Ascending aorta (tissue), 2 donors: ENCODE data around the gene DNAH14. TPM values are rescaled to one million over a fixed set of nuclear protein-coding genes. Genes with fewer than 3 reads are reported as not detected.

Experiments
- DNase-seq, 2 donors: peaks; one replicate each; pipeline ENCODE4 v3.0.0-alpha.2; 2019; ENCODE audit warnings: low spot score in 2 of 2
- H3K27ac ChIP-seq, 2 donors: fragments of 200-600 bp; sonication (generic); one replicate each; pipeline ENCODE4 v1.5.1; 2016 to 2017; ENCODE audit warnings: mild to moderate bottlenecking in 1 of 2
- H3K27me3 ChIP-seq: fragments of 200-600 bp; sonication (generic); one replicate; pipeline ENCODE4 v1.5.1; 2017
- H3K36me3 ChIP-seq, 2 donors: fragments of 200-600 bp; sonication (generic); one replicate each; pipeline ENCODE4 v1.5.1; 2016
- H3K4me1 ChIP-seq, 2 donors: fragments of 200-600 bp; sonication (generic); one replicate each; pipeline ENCODE4 v1.5.1; 2016 to 2017; ENCODE audit warnings: mild to moderate bottlenecking in 1 of 2
- H3K4me3 ChIP-seq, 2 donors: fragments of 200-600 bp; sonication (generic); one replicate each; pipeline ENCODE4 v1.5.1; 2016 to 2017; ENCODE audit warnings: mild to moderate bottlenecking in 1 of 2
- H3K9me3 ChIP-seq, 2 donors: fragments of 200-600 bp; sonication (generic); one replicate each; pipeline ENCODE4 v1.5.1; 2016
- intact Hi-C: fragments of 100-400 bp; cut with DNase I; formaldehyde crosslinking; loops from one replicate; pipeline ENCODE4 v1.15.1; 2023
- total RNA-seq: library from RNA; depleted of rRNA; stranded (reverse); fragments of >200 nt; gene quantifications from one replicate; pipeline ENCODE4 v1.1.0, GENCODE V29; 2016
- TF ChIP-seq, protein P1 (sequence below), 3 experiments: fragments of 200-600 bp in 2 of 3; fragments of 450-650 bp in 1 of 3; sonication (generic) in 2 of 3; IDR thresholded peaks; one replicate each; pipeline ENCODE4 v1.5.1; 2016 to 2019; ENCODE audit warnings: antibody characterized with exemption in 3 of 3, mild to moderate bottlenecking in 1 of 3, moderate library complexity in 1 of 3

The DNAH14 gene
- total RNA-seq, 1 donor from 2014 or later, result 1.4 TPM

DNA sequence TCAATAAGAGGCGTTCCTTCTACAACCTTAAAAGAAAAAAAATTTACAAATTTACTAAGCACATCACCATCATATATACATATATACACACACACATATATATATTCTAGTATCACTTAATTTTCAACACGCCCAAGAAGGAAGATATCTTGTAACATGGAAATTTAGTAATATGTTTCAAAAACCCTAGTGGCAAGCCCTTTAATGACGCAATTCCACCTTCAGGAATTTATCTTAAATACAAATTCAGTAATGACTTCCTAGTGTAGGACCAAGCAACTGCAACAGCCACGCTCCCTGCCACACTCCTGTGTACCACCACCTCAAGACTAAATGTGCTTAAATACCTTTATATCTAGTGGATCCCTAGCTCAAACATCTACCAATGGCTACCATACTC, 485.8 kb downstream of the DNAH14 start:
- intact Hi-C loops, result no loop called here
- no peaks in the 10 kb centered on the region for H3K4me1 ChIP-seq

DNA sequence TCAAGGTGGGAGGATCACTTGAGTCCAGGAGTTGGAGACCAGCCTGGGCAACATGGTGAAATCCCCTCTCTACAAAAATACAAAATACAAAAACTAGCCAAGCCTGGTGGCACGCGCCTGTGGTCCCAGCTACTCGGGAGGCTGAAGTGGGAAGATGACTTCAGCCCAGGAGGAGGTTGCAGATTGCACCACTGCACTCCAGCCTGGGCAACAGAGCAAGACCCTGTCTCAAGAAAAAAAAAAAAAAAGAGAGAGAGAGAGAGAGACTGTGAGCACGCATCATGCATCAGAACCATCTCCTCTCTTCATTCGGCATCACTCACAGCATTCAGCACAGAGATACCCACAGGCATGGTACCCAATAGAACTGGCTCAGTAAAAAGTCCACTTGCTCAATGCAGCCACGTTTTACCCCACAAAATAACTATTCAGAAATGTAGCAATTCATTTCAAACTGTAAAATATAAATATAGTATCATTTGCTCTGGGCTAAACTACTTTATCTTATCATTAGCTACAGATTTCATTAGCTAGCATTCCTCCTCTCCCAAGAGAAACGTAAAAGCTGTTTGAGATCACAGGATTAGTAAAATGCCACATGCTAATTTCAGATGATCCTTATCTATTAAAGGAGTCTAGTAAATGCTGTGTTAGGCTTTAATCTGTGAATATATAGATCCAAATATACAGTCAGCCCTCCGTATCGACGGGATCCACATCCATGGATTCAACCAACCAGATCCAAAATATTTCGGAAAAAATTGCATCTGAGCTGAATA, 486.7 kb downstream of the DNAH14 start:
- H3K27ac ChIP-seq, result no peak overlapping the region
- no peak overlapping the region for H3K4me3 ChIP-seq
- peaks cover 35 to 78% of the 10 kb centered on the region in 2 donors for H3K36me3 ChIP-seq
- intact Hi-C loops, result no loop called here
- no peaks in the 10 kb centered on the region for H3K9me3 ChIP-seq
- H3K4me1 ChIP-seq, result no peaks in the 10 kb centered on the region
- H3K27me3 ChIP-seq, result no peaks in the 10 kb centered on the region
- TF ChIP-seq, protein P1, sequence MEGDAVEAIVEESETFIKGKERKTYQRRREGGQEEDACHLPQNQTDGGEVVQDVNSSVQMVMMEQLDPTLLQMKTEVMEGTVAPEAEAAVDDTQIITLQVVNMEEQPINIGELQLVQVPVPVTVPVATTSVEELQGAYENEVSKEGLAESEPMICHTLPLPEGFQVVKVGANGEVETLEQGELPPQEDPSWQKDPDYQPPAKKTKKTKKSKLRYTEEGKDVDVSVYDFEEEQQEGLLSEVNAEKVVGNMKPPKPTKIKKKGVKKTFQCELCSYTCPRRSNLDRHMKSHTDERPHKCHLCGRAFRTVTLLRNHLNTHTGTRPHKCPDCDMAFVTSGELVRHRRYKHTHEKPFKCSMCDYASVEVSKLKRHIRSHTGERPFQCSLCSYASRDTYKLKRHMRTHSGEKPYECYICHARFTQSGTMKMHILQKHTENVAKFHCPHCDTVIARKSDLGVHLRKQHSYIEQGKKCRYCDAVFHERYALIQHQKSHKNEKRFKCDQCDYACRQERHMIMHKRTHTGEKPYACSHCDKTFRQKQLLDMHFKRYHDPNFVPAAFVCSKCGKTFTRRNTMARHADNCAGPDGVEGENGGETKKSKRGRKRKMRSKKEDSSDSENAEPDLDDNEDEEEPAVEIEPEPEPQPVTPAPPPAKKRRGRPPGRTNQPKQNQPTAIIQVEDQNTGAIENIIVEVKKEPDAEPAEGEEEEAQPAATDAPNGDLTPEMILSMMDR (IDR thresholded peaks at IDR 0.05), result no peak
- no peak for DNase-seq

More for the DNA sequence above, 485.8 kb downstream of the DNAH14 start:
- TF ChIP-seq, protein P1 (IDR thresholded peaks at IDR 0.05), result no peak
- H3K9me3 ChIP-seq, result no peaks in the 10 kb centered on the region
- H3K27ac ChIP-seq, result no peak overlapping the region
- H3K4me3 ChIP-seq, result no peak overlapping the region
- no peak for DNase-seq
- H3K36me3 ChIP-seq, result peaks cover 37 to 83% of the 10 kb centered on the region in 2 donors
- no peaks in the 10 kb centered on the region for H3K27me3 ChIP-seq

DNA sequence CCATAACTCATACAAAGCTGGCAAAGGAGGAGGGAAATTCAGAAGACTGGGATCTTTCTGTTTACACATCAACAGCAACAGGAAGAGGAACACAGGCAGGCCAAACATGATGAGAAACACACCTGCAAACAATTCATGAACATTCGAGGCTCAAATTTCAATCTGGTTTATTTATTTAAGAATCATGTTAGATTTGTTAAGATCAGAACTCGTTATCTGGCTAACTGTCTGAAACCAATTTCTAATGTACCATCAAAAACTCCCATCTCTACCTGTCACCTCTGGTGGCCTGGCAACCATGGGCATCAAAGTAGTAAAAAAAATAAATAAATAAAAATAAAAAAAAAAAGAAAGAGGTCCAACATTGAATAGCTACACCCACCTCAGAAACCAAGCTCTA, 488.6 kb downstream of the DNAH14 start:
- H3K36me3 ChIP-seq, result peaks cover 28 to 60% of the 10 kb centered on the region in 2 donors
- no peaks in the 10 kb centered on the region for H3K4me1 ChIP-seq
- no peak overlapping the region for H3K27ac ChIP-seq
- no peaks in the 10 kb centered on the region for H3K9me3 ChIP-seq
- H3K27me3 ChIP-seq, result no peaks in the 10 kb centered on the region
- no peak for DNase-seq
- TF ChIP-seq, protein P1 (IDR thresholded peaks at IDR 0.05), result no peak
- intact Hi-C loops, result no loop called here
- no peak overlapping the region for H3K4me3 ChIP-seq

DNA sequence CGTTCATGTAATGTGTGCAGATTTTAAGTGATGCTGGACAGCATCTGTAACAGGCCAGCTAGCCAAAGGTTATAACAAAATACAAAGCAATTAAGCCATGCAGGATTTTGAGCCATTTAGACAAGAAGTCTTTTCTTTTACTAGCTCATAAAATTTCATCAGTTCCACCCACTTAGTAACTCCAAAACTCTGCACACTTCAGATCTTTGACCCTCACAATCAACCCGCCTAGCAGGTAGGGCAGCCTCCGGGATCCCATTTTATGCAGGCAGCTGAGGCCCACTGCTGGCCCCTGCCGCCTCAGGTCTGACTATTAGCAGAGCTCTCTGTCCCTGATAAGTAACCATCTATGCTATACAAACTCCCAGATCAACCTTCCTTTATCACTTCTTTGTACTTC, 489.1 kb downstream of the DNAH14 start:
- H3K4me3 ChIP-seq, result no peak overlapping the region
- H3K9me3 ChIP-seq, result no peaks in the 10 kb centered on the region
- H3K4me1 ChIP-seq, result no peaks in the 10 kb centered on the region
- intact Hi-C loops, result no loop called here
- TF ChIP-seq, protein P1 (IDR thresholded peaks at IDR 0.05), result no peak
- no peaks in the 10 kb centered on the region for H3K27me3 ChIP-seq
- DNase-seq, result no peak
- H3K27ac ChIP-seq, result no peak overlapping the region
- H3K36me3 ChIP-seq, result peaks cover 26 to 56% of the 10 kb centered on the region in 2 donors

DNA sequence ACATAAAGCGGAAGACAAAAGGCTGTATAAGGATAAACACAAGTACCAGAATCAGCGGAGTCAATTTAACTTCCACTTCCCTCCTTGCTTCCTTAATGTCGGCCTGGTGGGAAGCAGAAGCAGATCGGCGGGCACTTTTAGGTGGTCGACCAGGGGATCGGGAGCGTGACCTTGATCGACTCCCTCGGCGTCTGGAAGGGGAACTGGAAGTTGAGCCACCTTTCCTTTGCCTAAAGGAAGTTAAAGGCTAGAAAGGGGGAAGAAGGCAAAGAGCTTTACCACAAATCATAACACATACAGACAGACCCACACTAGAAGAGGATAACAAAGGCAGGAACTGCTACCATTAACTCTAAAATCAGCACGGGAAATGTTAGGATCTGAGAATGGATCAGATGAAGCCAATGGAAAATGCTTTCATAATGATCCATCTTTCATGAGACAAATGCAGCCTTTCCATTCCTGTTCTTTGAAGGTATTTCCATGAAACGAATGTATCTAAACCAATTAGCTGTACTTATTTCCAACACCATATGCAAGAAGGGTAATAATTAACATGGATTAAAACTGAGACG, 492.6 kb downstream of the DNAH14 start:
- intact Hi-C loops, result no loop called here

More for the DNA sequence above, 492.6 kb downstream of the DNAH14 start:
- peaks cover 15 to 24% of the 10 kb centered on the region in 2 donors for H3K36me3 ChIP-seq
- no peaks in the 10 kb centered on the region for H3K9me3 ChIP-seq
- no peak for DNase-seq
- H3K27me3 ChIP-seq, result no peaks in the 10 kb centered on the region
- TF ChIP-seq, protein P1 (IDR thresholded peaks at IDR 0.05), result no peak
- no peak overlapping the region for H3K27ac ChIP-seq
- H3K4me1 ChIP-seq, result peaks cover 3 to 26% of the 10 kb centered on the region in 2 donors
- no peak overlapping the region for H3K4me3 ChIP-seq
